Parathyroid adenoma (tissue), 2 donors: Measurements from ENCODE around the gene TMEM205.
"Not testable (repeated sequence)": the region's sequence is repeated elsewhere in the genome, so short reads cannot be mapped to it uniquely, and the experiment has no call there.

Experiments
- H2AFZ ChIP-seq: fragments of 300-600 bp; sonication (generic); one replicate; pipeline ENCODE4 v1.7.0; 2017; ENCODE audit warnings: antibody characterized with exemption, mild to moderate bottlenecking
- H3K27ac ChIP-seq: fragments of 300-600 bp; sonication (generic); one replicate; pipeline ENCODE4 v1.7.0; 2017
- H3K27me3 ChIP-seq: fragments of 300-600 bp; sonication (generic); one replicate; pipeline ENCODE4 v1.7.0; 2017; ENCODE audit warnings: low read length; ENCODE audit not compliant: control insufficient read depth, insufficient read depth
- H3K36me3 ChIP-seq: fragments of 300-600 bp; sonication (generic); one replicate; pipeline ENCODE4 v1.7.0; 2017; ENCODE audit warnings: low read length; ENCODE audit not compliant: control insufficient read depth, insufficient read depth
- H3K4me1 ChIP-seq: fragments of 300-600 bp; sonication (generic); one replicate; pipeline ENCODE4 v1.7.0; 2017; ENCODE audit warnings: control low read depth
- H3K4me2 ChIP-seq: fragments of 300-600 bp; sonication (generic); one replicate; pipeline ENCODE4 v1.7.0; 2017; ENCODE audit warnings: low read length
- H3K4me3 ChIP-seq: fragments of 300-600 bp; sonication (generic); one replicate; pipeline ENCODE4 v1.7.0; 2017; ENCODE audit warnings: low read depth, low read length
- H3K79me2 ChIP-seq: fragments of 300-600 bp; sonication (generic); one replicate; pipeline ENCODE4 v1.7.0; 2017; ENCODE audit warnings: control low read depth
- H3K9ac ChIP-seq: fragments of 300-600 bp; sonication (generic); one replicate; pipeline ENCODE4 v1.7.0; 2017; ENCODE audit warnings: mild to moderate bottlenecking
- H3K9me3 ChIP-seq: fragments of 300-600 bp; sonication (generic); one replicate; pipeline ENCODE4 v1.7.0; 2017; ENCODE audit warnings: low read length; ENCODE audit not compliant: control insufficient read depth
- TF ChIP-seq, protein P1 (sequence below): fragments of 300-600 bp; sonication (generic); IDR thresholded peaks from one replicate; pipeline ENCODE4 v1.7.0; 2017; ENCODE audit warnings: antibody characterized with exemption, mild to moderate bottlenecking
- donor health status: primary hyperparathyroidism.

The TMEM205 gene

DNA sequence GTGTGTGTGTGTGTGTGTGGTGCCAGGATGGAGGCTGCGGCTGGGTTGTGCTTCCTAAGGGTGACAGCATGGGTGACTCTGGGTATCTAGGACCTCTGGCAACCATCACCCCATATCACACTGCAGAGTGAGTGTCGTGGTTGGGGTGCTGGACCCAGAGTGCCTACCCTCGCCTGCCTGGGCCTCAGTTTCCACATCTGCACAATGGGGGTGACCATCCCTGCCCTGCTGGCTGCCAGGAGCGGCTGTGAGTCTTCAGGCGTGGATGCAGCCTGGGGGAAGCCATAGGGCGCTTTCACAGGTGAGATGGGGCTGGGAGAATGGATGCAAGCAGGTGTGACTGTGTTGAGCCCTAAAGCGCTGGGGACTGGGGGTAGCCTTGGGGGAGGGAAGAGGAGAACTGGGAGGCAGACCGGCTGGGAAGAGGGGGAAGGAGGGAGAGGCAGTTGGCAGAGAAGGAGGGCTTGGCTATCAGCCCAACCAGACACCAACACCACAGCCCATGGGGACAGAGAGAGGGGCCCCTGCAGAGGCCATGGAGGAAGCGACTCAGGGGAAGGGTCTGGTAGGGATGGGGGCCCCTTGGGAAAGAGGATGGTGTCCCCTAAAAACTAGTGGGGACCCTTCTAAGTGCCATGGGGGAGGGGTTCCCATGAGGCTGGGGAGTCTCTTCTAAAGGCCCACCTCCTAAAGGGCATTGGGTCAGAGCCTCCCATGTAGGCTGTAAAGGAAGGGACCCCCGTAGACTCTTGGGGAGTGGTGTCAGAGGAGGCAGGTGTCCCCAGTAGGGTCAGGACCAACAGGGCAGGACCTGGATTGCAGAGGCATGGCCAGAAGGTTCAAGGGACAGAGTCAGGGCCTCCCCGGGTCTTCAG lies 10.8 kb upstream of the TMEM205 start:
- peaks cover 4% of the 10 kb centered on the region for H3K4me1 ChIP-seq
- H3K9me3 ChIP-seq = no peaks in the 10 kb centered on the region
- no peaks in the 10 kb centered on the region for H3K36me3 ChIP-seq
- no peak overlapping the region for H3K27ac ChIP-seq
- no peak overlapping the region for H3K4me3 ChIP-seq
- peaks cover 4% of the 10 kb centered on the region for H3K79me2 ChIP-seq
- H3K4me2 ChIP-seq = no peak overlapping the region
- no peak overlapping the region for H2AFZ ChIP-seq
- H3K27me3 ChIP-seq = no peaks in the 10 kb centered on the region
- TF ChIP-seq, protein P1, sequence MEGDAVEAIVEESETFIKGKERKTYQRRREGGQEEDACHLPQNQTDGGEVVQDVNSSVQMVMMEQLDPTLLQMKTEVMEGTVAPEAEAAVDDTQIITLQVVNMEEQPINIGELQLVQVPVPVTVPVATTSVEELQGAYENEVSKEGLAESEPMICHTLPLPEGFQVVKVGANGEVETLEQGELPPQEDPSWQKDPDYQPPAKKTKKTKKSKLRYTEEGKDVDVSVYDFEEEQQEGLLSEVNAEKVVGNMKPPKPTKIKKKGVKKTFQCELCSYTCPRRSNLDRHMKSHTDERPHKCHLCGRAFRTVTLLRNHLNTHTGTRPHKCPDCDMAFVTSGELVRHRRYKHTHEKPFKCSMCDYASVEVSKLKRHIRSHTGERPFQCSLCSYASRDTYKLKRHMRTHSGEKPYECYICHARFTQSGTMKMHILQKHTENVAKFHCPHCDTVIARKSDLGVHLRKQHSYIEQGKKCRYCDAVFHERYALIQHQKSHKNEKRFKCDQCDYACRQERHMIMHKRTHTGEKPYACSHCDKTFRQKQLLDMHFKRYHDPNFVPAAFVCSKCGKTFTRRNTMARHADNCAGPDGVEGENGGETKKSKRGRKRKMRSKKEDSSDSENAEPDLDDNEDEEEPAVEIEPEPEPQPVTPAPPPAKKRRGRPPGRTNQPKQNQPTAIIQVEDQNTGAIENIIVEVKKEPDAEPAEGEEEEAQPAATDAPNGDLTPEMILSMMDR = no peak
- no peak overlapping the region for H3K9ac ChIP-seq

- H3K4me3 ChIP-seq = peak overlapping the region; percentile 55
- peak overlapping the region; percentile 74 for H2AFZ ChIP-seq
- peaks cover 4% of the 10 kb centered on the region for H3K79me2 ChIP-seq
- peak overlapping the region; percentile 37 for H3K9ac ChIP-seq
- no peaks in the 10 kb centered on the region for H3K36me3 ChIP-seq
- no peaks in the 10 kb centered on the region for H3K9me3 ChIP-seq
- no peaks in the 10 kb centered on the region for H3K27me3 ChIP-seq
- TF ChIP-seq, protein P1 = no peak
- H3K4me2 ChIP-seq = peak overlapping the region; percentile 89
- peaks cover 4% of the 10 kb centered on the region for H3K4me1 ChIP-seq
- H3K27ac ChIP-seq = no peak overlapping the region
These were observed 10.0 kb upstream of the TMEM205 start for GRCh38 chr19:11356074-11356397.

GRCh38 chr19:11355160-11356073 lies 9.3 kb upstream of the TMEM205 start, which contains the start of gene PLPPR2:
Gene PLPPR2, plus strand, starts transcription at chr19:11355432. Its CDS starts 2,242 bp downstream, at chr19:11357674.
- peaks cover 4% of the 10 kb centered on the region for H3K79me2 ChIP-seq
- no peaks in the 10 kb centered on the region for H3K9me3 ChIP-seq
- TF ChIP-seq, protein P1 = no peak
- peak within 1 kb of the TSS; percentile 55 for H3K4me3 ChIP-seq
- H3K4me1 ChIP-seq = peaks cover 4% of the 10 kb centered on the region
- H3K4me2 ChIP-seq = peak within 1 kb of the TSS; percentile 89
- H2AFZ ChIP-seq = peak within 1 kb of the TSS; percentile 74
- no peak within 1 kb of the TSS for H3K27ac ChIP-seq
- H3K9ac ChIP-seq = peak within 1 kb of the TSS; percentile 37
- no peaks in the 10 kb centered on the region for H3K36me3 ChIP-seq
- H3K27me3 ChIP-seq = no peaks in the 10 kb centered on the region

- H3K79me2 ChIP-seq, H3K36me3 ChIP-seq, H3K9ac ChIP-seq, H2AFZ ChIP-seq, H3K27ac ChIP-seq, H3K4me3 ChIP-seq, H3K4me2 ChIP-seq, H3K4me1 ChIP-seq, H3K9me3 ChIP-seq, H3K27me3 ChIP-seq: not testable (repeated sequence)
These were observed 8.0 kb upstream of the TMEM205 start for GRCh38 chr19:11354102-11354501.

GRCh38 chr19:11349171-11349570 lies 3.1 kb upstream of the TMEM205 start:
- no peaks in the 10 kb centered on the region for H3K36me3 ChIP-seq
- peaks cover 16% of the 10 kb centered on the region for H3K4me1 ChIP-seq
- H3K27me3 ChIP-seq = no peaks in the 10 kb centered on the region
- H3K4me3 ChIP-seq = no peak overlapping the region
- no peaks in the 10 kb centered on the region for H3K79me2 ChIP-seq
- no peak overlapping the region for H3K9ac ChIP-seq
- H3K27ac ChIP-seq = no peak overlapping the region
- TF ChIP-seq, protein P1 = no peak
- no peaks in the 10 kb centered on the region for H3K9me3 ChIP-seq
- H2AFZ ChIP-seq = no peak overlapping the region
- H3K4me2 ChIP-seq = no peak overlapping the region
